Activated gamma-delta T cell treated with Interleukin-2 at 50 U/mL for 16 hours (primary cell): ENCODE results near the gene ARHGAP35.

Experiments
- DNase-seq: peaks from one replicate; pipeline ENCODE4 v3.0.0-alpha.2; 2020

ARHGAP35 gene

GRCh38 chr19:46906221-46906620 lies 45.4 kb downstream of the ARHGAP35 start:
- no peak for DNase-seq

GRCh38 chr19:46907880-46908279 lies 47.1 kb downstream of the ARHGAP35 start:
- no peak for DNase-seq

GRCh38 chr19:46909356-46909755 lies 48.6 kb downstream of the ARHGAP35 start:
- DNase-seq, result no peak
